IMR-90 (cell line): Measurements from ENCODE around the gene DLL1.

Source experiments
- CEBPB ChIP-seq: IDR thresholded peaks from 2 replicates; pipeline ENCODE4 v1.6.1; 2012; ENCODE audit warnings: low read depth, low read length, improper control_type of control experiment
- MAFK ChIP-seq: IDR thresholded peaks from 2 replicates; pipeline ENCODE4 v1.6.1; 2012; ENCODE audit warnings: low read depth, low read length, improper control_type of control experiment
- MAZ ChIP-seq: IDR thresholded peaks from 2 replicates; pipeline ENCODE4 v1.6.1; 2012; ENCODE audit warnings: low read depth, mild to moderate bottlenecking, low read length, improper control_type of control experiment, moderate library complexity, borderline replicate concordance
- MXI1 ChIP-seq: IDR thresholded peaks from 2 replicates; pipeline ENCODE4 v1.6.1; 2012; ENCODE audit warnings: low read depth, mild to moderate bottlenecking, low read length, moderate library complexity, borderline replicate concordance
- POLR2A ChIP-seq: IDR thresholded peaks from 2 replicates; pipeline ENCODE4 v1.6.1; 2012; ENCODE audit warnings: mild to moderate bottlenecking, low read depth, low read length
- RCOR1 ChIP-seq: IDR thresholded peaks from 2 replicates; pipeline ENCODE4 v1.6.1; 2012; ENCODE audit warnings: mild to moderate bottlenecking, low read length, improper control_type of control experiment; ENCODE audit not compliant: insufficient replicate concordance
- RFX5 ChIP-seq: IDR thresholded peaks from 2 replicates; pipeline ENCODE4 v1.8.0; 2012; ENCODE audit warnings: low read depth, mild to moderate bottlenecking, low read length, moderate library complexity
- SMC3 ChIP-seq: fragments of 150-350 bp; IDR thresholded peaks from 2 replicates; pipeline ENCODE4 v1.6.1; 2016; ENCODE audit warnings: low read depth, mild to moderate bottlenecking, antibody characterized with exemption, low read length, moderate library complexity
- TF ChIP-seq, protein P1 (sequence below): conservative IDR thresholded peaks from 2 replicates; pipeline ENCODE4 v1.5.1; 2012; ENCODE audit warnings: mild to moderate bottlenecking, low read depth, low read length, improper control_type of control experiment
- TF ChIP-seq, protein P2 (sequence below): fragments of 150-350 bp; IDR thresholded peaks from 2 replicates; pipeline ENCODE4 v1.6.1; 2017; ENCODE audit warnings: mild to moderate bottlenecking, antibody characterized with exemption, low read length, low read depth
- TF ChIP-seq, protein P3 (sequence below): fragments of 150-350 bp; IDR thresholded peaks from 2 replicates; pipeline ENCODE4 v1.6.1; 2016; ENCODE audit warnings: low read depth, mild to moderate bottlenecking, low read length, moderate library complexity, borderline replicate concordance

DNA sequence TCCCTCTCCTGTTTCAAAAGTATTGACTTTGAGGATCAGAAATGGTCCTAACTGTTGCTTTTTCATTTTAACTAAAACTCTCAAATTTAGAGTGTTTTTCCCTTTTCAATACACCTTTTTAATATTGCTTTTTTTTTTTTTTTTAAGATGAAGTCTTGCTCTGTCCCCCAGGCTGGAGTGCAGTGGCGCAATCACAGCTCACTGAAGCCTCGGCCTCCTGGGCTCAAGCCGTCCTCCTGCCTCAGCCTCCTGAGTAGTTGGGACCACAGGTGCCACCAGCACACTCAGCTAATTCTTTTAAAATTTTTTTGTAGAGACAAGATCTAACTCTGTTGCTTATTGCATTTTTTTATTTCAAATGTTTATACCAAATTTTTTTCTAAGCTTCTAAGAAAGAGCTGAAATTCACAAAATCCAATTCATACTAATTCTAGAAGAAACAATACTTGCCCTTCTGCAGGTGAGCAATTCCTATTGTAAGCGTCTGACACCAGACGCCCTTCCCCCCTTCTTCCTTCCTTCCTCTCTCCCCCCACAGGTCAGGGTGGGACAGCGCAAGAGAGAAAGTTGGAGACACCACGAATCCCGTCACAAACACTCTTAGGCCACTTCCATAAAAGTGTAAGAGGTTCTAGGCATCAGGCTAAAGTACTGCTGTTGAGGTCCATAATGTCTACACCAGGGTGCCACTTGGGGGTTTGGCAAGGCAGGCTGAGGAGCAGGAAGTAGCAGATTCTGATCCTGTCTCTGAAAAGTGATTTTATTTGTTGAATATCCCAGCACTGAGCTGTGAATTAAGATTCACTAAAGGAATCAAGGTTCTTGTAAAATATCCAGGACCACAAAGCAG is 12.8 kb downstream of the DLL1 start:
- TF ChIP-seq, protein P1, sequence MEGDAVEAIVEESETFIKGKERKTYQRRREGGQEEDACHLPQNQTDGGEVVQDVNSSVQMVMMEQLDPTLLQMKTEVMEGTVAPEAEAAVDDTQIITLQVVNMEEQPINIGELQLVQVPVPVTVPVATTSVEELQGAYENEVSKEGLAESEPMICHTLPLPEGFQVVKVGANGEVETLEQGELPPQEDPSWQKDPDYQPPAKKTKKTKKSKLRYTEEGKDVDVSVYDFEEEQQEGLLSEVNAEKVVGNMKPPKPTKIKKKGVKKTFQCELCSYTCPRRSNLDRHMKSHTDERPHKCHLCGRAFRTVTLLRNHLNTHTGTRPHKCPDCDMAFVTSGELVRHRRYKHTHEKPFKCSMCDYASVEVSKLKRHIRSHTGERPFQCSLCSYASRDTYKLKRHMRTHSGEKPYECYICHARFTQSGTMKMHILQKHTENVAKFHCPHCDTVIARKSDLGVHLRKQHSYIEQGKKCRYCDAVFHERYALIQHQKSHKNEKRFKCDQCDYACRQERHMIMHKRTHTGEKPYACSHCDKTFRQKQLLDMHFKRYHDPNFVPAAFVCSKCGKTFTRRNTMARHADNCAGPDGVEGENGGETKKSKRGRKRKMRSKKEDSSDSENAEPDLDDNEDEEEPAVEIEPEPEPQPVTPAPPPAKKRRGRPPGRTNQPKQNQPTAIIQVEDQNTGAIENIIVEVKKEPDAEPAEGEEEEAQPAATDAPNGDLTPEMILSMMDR, result no peak
- no peak for TF ChIP-seq POLR2A
- TF ChIP-seq MXI1, result no peak
- TF ChIP-seq, protein P2, sequence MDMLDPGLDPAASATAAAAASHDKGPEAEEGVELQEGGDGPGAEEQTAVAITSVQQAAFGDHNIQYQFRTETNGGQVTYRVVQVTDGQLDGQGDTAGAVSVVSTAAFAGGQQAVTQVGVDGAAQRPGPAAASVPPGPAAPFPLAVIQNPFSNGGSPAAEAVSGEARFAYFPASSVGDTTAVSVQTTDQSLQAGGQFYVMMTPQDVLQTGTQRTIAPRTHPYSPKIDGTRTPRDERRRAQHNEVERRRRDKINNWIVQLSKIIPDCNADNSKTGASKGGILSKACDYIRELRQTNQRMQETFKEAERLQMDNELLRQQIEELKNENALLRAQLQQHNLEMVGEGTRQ, result no peak
- no peak for TF ChIP-seq CEBPB
- TF ChIP-seq MAZ, result no peak
- TF ChIP-seq RCOR1, result no peak
- TF ChIP-seq MAFK, result no peak
- TF ChIP-seq SMC3, result no peak
- no peak for TF ChIP-seq RFX5
- TF ChIP-seq, protein P3, sequence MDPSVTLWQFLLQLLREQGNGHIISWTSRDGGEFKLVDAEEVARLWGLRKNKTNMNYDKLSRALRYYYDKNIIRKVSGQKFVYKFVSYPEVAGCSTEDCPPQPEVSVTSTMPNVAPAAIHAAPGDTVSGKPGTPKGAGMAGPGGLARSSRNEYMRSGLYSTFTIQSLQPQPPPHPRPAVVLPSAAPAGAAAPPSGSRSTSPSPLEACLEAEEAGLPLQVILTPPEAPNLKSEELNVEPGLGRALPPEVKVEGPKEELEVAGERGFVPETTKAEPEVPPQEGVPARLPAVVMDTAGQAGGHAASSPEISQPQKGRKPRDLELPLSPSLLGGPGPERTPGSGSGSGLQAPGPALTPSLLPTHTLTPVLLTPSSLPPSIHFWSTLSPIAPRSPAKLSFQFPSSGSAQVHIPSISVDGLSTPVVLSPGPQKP, result no peak
